Smooth muscle cell (in vitro differentiated cells): Measurements from ENCODE around the gene MYL3. TPM values are rescaled to one million over a fixed set of nuclear protein-coding genes. Genes with fewer than 3 reads are reported as not detected.

Experiments
- DNase-seq: peaks from one replicate; lab custom pipeline; 2025; ENCODE audit not compliant: unreplicated experiment; lab: John Stamatoyannopoulos, UW
- H2AFZ ChIP-seq: fragments of 200-600 bp; sonication (generic); 2 replicates; pipeline ENCODE4 v1.6.0; 2016; ENCODE audit warnings: antibody characterized with exemption, low read depth, mild to moderate bottlenecking
- H3F3A ChIP-seq: fragments of 200-600 bp; sonication (generic); 2 replicates; pipeline ENCODE4 v1.6.0; 2017; ENCODE audit warnings: antibody characterized with exemption, low read depth
- H3K27ac ChIP-seq: fragments of 200-600 bp; sonication (generic); 2 replicates; pipeline ENCODE4 v1.5.1; 2016; ENCODE audit warnings: low read depth, mild to moderate bottlenecking
- H3K27me3 ChIP-seq: fragments of 200-600 bp; sonication (generic); 2 replicates; pipeline ENCODE4 v1.6.1; 2016; ENCODE audit warnings: low read depth, mild to moderate bottlenecking
- H3K36me3 ChIP-seq: fragments of 200-600 bp; sonication (generic); 2 replicates; pipeline ENCODE4 v1.5.1; 2016; ENCODE audit warnings: low read depth
- H3K4me1 ChIP-seq: fragments of 200-600 bp; sonication (generic); 2 replicates; pipeline ENCODE4 v1.5.1; 2016; ENCODE audit warnings: low read depth
- H3K4me2 ChIP-seq: fragments of 200-600 bp; sonication (generic); 2 replicates; pipeline ENCODE4 v1.6.0; 2016; ENCODE audit warnings: mild to moderate bottlenecking
- H3K4me3 ChIP-seq: fragments of 200-600 bp; sonication (generic); 2 replicates; pipeline ENCODE4 v1.5.1; 2016; ENCODE audit warnings: mild to moderate bottlenecking
- H3K79me2 ChIP-seq: fragments of 200-600 bp; sonication (generic); 2 replicates; pipeline ENCODE4 v1.6.0; 2016; ENCODE audit warnings: low read depth, mild to moderate bottlenecking
- H3K9ac ChIP-seq: fragments of 200-600 bp; sonication (generic); 2 replicates; pipeline ENCODE4 v1.6.0; 2016; ENCODE audit warnings: low read depth
- H3K9me3 ChIP-seq: fragments of 200-600 bp; sonication (generic); replicated peaks from 2 replicates; pipeline ENCODE4 v1.5.1; 2016; ENCODE audit warnings: low read depth
- H4K20me1 ChIP-seq: fragments of 200-600 bp; sonication (generic); 2 replicates; pipeline ENCODE4 v1.6.0; 2016; ENCODE audit warnings: low read depth
- CTCF ChIP-seq: fragments of 200-600 bp; sonication (generic); IDR thresholded peaks from 2 replicates; pipeline ENCODE4 v1.5.1; 2017; ENCODE audit warnings: borderline replicate concordance, mild to moderate bottlenecking, antibody characterized with exemption; ENCODE audit not compliant: insufficient read depth, poor library complexity, severe bottlenecking
- WGBS: methylation state at CpG from one replicate; pipeline ENCODE4 v1.1.7; 2016; ENCODE audit warnings: low lambda C conversion rate; 5-methylcytosine and 5-hydroxymethylcytosine counted together
- polyA plus RNA-seq: library from polyadenylated mRNA; unstranded; fragments of >200 nt; fragmentation: Nextera tagmentation; extraction: Ambion mirVana; gene quantifications from 2 replicates; pipeline ENCODE4 v1.2.1, GENCODE V29; 2016
- total RNA-seq: library from RNA; depleted of rRNA; stranded (reverse); fragments of >200 nt; gene quantifications from 2 replicates; pipeline ENCODE4 v1.2.3, GENCODE V29; 2014

Gene MYL3
- total and polyA plus RNA-seq, 2 experiments from 2014 or later = 8.4 to 25.6 TPM

GRCh38 chr3:46869440-46869839, 6.2 kb upstream of the MYL3 start:
- no peaks in the 10 kb centered on the region for H3K79me2 ChIP-seq
- H3K9ac ChIP-seq = no peak overlapping the region
- H4K20me1 ChIP-seq = no peaks in the 10 kb centered on the region
- H3K9me3 ChIP-seq = no peaks in the 10 kb centered on the region
- H3K27ac ChIP-seq = no peak overlapping the region
- H3K27me3 ChIP-seq = no peaks in the 10 kb centered on the region
- H3K36me3 ChIP-seq = no peaks in the 10 kb centered on the region
- H3K4me2 ChIP-seq = no peak overlapping the region
- 85% methylated on average over 10 of the region's 10 CpGs for WGBS
- TF ChIP-seq CTCF = no peak
- H3F3A ChIP-seq = no peaks in the 10 kb centered on the region
- no peak overlapping the region for H2AFZ ChIP-seq
- H3K4me1 ChIP-seq = no peaks in the 10 kb centered on the region
- no peak for DNase-seq
- no peak overlapping the region for H3K4me3 ChIP-seq

GRCh38 chr3:46868948-46869347, 5.7 kb upstream of the MYL3 start:
- Histone ChIP-seq H3K9ac (no peak overlapping the region), H3K9me3 (no peaks in the 10 kb centered on the region), H3K4me1 (no peaks in the 10 kb centered on the region), H3K4me2 (no peak overlapping the region), H3K79me2 (no peaks in the 10 kb centered on the region), H3F3A (no peaks in the 10 kb centered on the region), H2AFZ (no peak overlapping the region), H3K27ac (no peak overlapping the region), H3K36me3 (no peaks in the 10 kb centered on the region), H4K20me1 (no peaks in the 10 kb centered on the region), H3K27me3 (no peaks in the 10 kb centered on the region), H3K4me3 (no peak overlapping the region)
- 91% methylated on average over 7 of the region's 7 CpGs for WGBS
- TF ChIP-seq CTCF = no peak
- DNase-seq = no peak

- Histone ChIP-seq H3K36me3 (no peaks in the 10 kb centered on the region), H4K20me1 (no peaks in the 10 kb centered on the region), H2AFZ (no peak overlapping the region), H3K4me3 (no peak overlapping the region), H3K9me3 (no peaks in the 10 kb centered on the region), H3K27ac (no peak overlapping the region), H3K4me2 (no peak overlapping the region), H3F3A (no peaks in the 10 kb centered on the region), H3K9ac (no peak overlapping the region), H3K79me2 (no peaks in the 10 kb centered on the region), H3K27me3 (no peaks in the 10 kb centered on the region), H3K4me1 (no peaks in the 10 kb centered on the region)
- 66% methylated on average over 8 of the region's 8 CpGs for WGBS
- TF ChIP-seq CTCF = no peak
- no peak for DNase-seq
Observed at GRCh38 chr3:46868287-46868686, 5.0 kb upstream of the MYL3 start.

GRCh38 chr3:46867550-46867898, 4.3 kb upstream of the MYL3 start:
- Histone ChIP-seq H3K36me3 (no peaks in the 10 kb centered on the region), H3K4me3 (no peak overlapping the region), H3F3A (no peaks in the 10 kb centered on the region), H3K4me2 (no peak overlapping the region), H3K9ac (no peak overlapping the region), H3K27ac (no peak overlapping the region), H3K9me3 (no peaks in the 10 kb centered on the region), H3K4me1 (no peaks in the 10 kb centered on the region), H2AFZ (no peak overlapping the region), H3K27me3 (no peaks in the 10 kb centered on the region), H3K79me2 (no peaks in the 10 kb centered on the region), H4K20me1 (no peaks in the 10 kb centered on the region)
- DNase-seq = no peak
- no peak for TF ChIP-seq CTCF
- WGBS = 81% methylated on average over 15 of the region's 15 CpGs
